ENCODE measurements around the gene DARS2. TPM values are rescaled to one million over a fixed set of nuclear protein-coding genes. Genes with fewer than 3 reads are reported as not detected.
"Not testable (repeated sequence)": the region's sequence is repeated elsewhere in the genome, so short reads cannot be mapped to it uniquely, and the experiment has no call there.

The DARS2 gene
- total and polyA plus RNA-seq, 4 experiments from 2014 or later: 3.6 to 13.5 (median 11.5) TPM

- intact Hi-C loops (cut with micrococcal nuclease); H3K27ac ChIP-seq (ENCODE audit: low read depth, low read length); H3K27me3 ChIP-seq (ENCODE audit: insufficient read depth, low read length); H3K4me1 ChIP-seq (ENCODE audit: insufficient read depth, low read length); POLR2A ChIA-PET (ENCODE audit: partially characterized antibody); H3K4me1 Mint-ChIP-seq; H3K4me3 ChIP-seq (ENCODE audit: low read length in 2 of 2); H3K9me3 ChIP-seq (ENCODE audit: control insufficient read depth in 1 of 2, low read length in 2 of 2); CTCF ChIA-PET (ENCODE audit: partially characterized antibody); H3K4me3 Mint-ChIP-seq; H3K27me3 Mint-ChIP-seq; H3K9me3 Mint-ChIP-seq; H3K36me3 ChIP-seq (ENCODE audit: insufficient read depth, low read length); DNase-seq: not testable (repeated sequence)
- H3K36me3 Mint-ChIP-seq: peaks cover 16 to 23% of the 10 kb centered on the region in 2 donors
- peak overlapping the region in 1 of 7 donors; percentile 25 for H3K27ac Mint-ChIP-seq
Measured at GRCh38 chr1:173799995-173800394, 24.5 kb upstream of the DARS2 start.

GRCh38 chr1:173802961-173803360 is 21.5 kb upstream of the DARS2 start:
- H3K27ac Mint-ChIP-seq: no peak overlapping the region
- no peaks in the 10 kb centered on the region for H3K9me3 Mint-ChIP-seq
- no peak overlapping the region for H3K4me3 Mint-ChIP-seq
- peaks cover 0 to 1% (median 0%) of the 10 kb centered on the region in 4 donors for H3K4me1 Mint-ChIP-seq
- H3K4me1 ChIP-seq (ENCODE audit: insufficient read depth, low read length): no peaks in the 10 kb centered on the region
- H3K27me3 Mint-ChIP-seq: no peaks in the 10 kb centered on the region
- ChIA-PET CTCF (ENCODE audit: partially characterized antibody) (no interaction called here), POLR2A (ENCODE audit: partially characterized antibody) (no interaction called here)
- peaks cover 23 to 36% of the 10 kb centered on the region in 2 donors for H3K36me3 Mint-ChIP-seq
- DNase-seq: no peak
- H3K27ac ChIP-seq (ENCODE audit: low read depth, low read length): no peak overlapping the region
- intact Hi-C loops (cut with micrococcal nuclease): no loop called here
- no peaks in the 10 kb centered on the region for H3K27me3 ChIP-seq (ENCODE audit: insufficient read depth, low read length)
- peaks cover 12% of the 10 kb centered on the region for H3K36me3 ChIP-seq (ENCODE audit: insufficient read depth, low read length)
- no peaks in the 10 kb centered on the region for H3K9me3 ChIP-seq (ENCODE audit: control insufficient read depth in 1 of 2, low read length in 2 of 2)
- H3K4me3 ChIP-seq (ENCODE audit: low read length in 2 of 2): no peak overlapping the region

GRCh38 chr1:173813654-173814053 is 10.8 kb upstream of the DARS2 start:
- POLR2A ChIA-PET (ENCODE audit: partially characterized antibody); H3K9me3 Mint-ChIP-seq: not testable (repeated sequence)

GRCh38 chr1:173818459-173818858 is 6.0 kb upstream of the DARS2 start:
- POLR2A ChIA-PET (ENCODE audit: partially characterized antibody): no interaction called here

More at GRCh38 chr1:173813654-173814053, 10.8 kb upstream of the DARS2 start:
- H3K36me3 Mint-ChIP-seq: peaks cover 18 to 28% of the 10 kb centered on the region in 2 donors
- H3K4me3 ChIP-seq (ENCODE audit: low read length in 2 of 2); H3K27ac ChIP-seq (ENCODE audit: low read depth, low read length); H3K4me3 Mint-ChIP-seq; H3K27ac Mint-ChIP-seq; H3K4me1 ChIP-seq (ENCODE audit: insufficient read depth, low read length); H3K27me3 Mint-ChIP-seq; DNase-seq; intact Hi-C loops (cut with micrococcal nuclease); H3K36me3 ChIP-seq (ENCODE audit: insufficient read depth, low read length); H3K9me3 ChIP-seq (ENCODE audit: control insufficient read depth in 1 of 2, low read length in 2 of 2); H3K27me3 ChIP-seq (ENCODE audit: insufficient read depth, low read length); CTCF ChIA-PET (ENCODE audit: partially characterized antibody): not testable (repeated sequence)
- peaks cover 15 to 24% (median 17%) of the 10 kb centered on the region in 4 donors for H3K4me1 Mint-ChIP-seq

GRCh38 chr1:173821680-173822079 is 2.8 kb upstream of the DARS2 start:
- Histone ChIP-seq H3K27me3 (ENCODE audit: insufficient read depth, low read length) (no peaks in the 10 kb centered on the region), H3K9me3 (ENCODE audit: control insufficient read depth in 1 of 2, low read length in 2 of 2) (no peaks in the 10 kb centered on the region), H3K4me3 (ENCODE audit: low read length in 2 of 2) (no peak overlapping the region), H3K36me3 (ENCODE audit: insufficient read depth, low read length) (no peaks in the 10 kb centered on the region), H3K27ac (ENCODE audit: low read depth, low read length) (no peak overlapping the region), H3K4me1 (ENCODE audit: insufficient read depth, low read length) (peaks cover 15% of the 10 kb centered on the region)
- H3K9me3 Mint-ChIP-seq: no peaks in the 10 kb centered on the region
- POLR2A ChIA-PET (ENCODE audit: partially characterized antibody): no interaction called here
- intact Hi-C loops (cut with micrococcal nuclease): loop anchor here (10.0 kb wide), 2 partner anchors 1173 to 1287 kb away; partner anchors contain the start of genes CACYBP and SUCO
- peaks cover 26 to 37% (median 33%) of the 10 kb centered on the region in 4 donors for H3K4me1 Mint-ChIP-seq
- no peak for DNase-seq
- H3K4me3 Mint-ChIP-seq: no peak overlapping the region
- H3K27me3 Mint-ChIP-seq: no peaks in the 10 kb centered on the region
- CTCF ChIA-PET (ENCODE audit: partially characterized antibody): no interaction called here
- H3K27ac Mint-ChIP-seq: no peak overlapping the region
- H3K36me3 Mint-ChIP-seq: peaks cover 8 to 11% of the 10 kb centered on the region in 2 donors

More at GRCh38 chr1:173818459-173818858, 6.0 kb upstream of the DARS2 start:
- H3K27ac ChIP-seq (ENCODE audit: low read depth, low read length): no peak overlapping the region
- intact Hi-C loops (cut with micrococcal nuclease): no loop called here
- H3K4me3 ChIP-seq (ENCODE audit: low read length in 2 of 2): no peak overlapping the region
- Mint-ChIP-seq H3K9me3 (no peaks in the 10 kb centered on the region), H3K27me3 (no peaks in the 10 kb centered on the region), H3K4me3 (no peak overlapping the region), H3K27ac (no peak overlapping the region), H3K4me1 (peaks cover 23 to 27% (median 25%) of the 10 kb centered on the region in 4 donors), H3K36me3 (peaks cover 3 to 12% of the 10 kb centered on the region in 2 donors)
- H3K4me1 ChIP-seq (ENCODE audit: insufficient read depth, low read length): peaks cover 11% of the 10 kb centered on the region
- no peaks in the 10 kb centered on the region for H3K36me3 ChIP-seq (ENCODE audit: insufficient read depth, low read length)
- no peaks in the 10 kb centered on the region for H3K9me3 ChIP-seq (ENCODE audit: control insufficient read depth in 1 of 2, low read length in 2 of 2)
- no peak for DNase-seq
- CTCF ChIA-PET (ENCODE audit: partially characterized antibody): interaction anchor here (1.4 kb wide), 1 partner anchor 388 kb away, joined by 3 read pairs; no protein-coding TSS in a partner anchor
- H3K27me3 ChIP-seq (ENCODE audit: insufficient read depth, low read length): no peaks in the 10 kb centered on the region

GRCh38 chr1:173823781-173824314 is 625 bp upstream of the DARS2 start:
- POLR2A ChIA-PET (ENCODE audit: partially characterized antibody): interaction anchor here (1.0 to 3.5 kb wide), 16 partner anchors 14 to 1982 kb away, joined by 3 to 81 read pairs (median 7); partner anchors contain the start of genes CACYBP, GAS5, KLHL20 and PRDX6
- H3K36me3 Mint-ChIP-seq: peaks cover under 1 to 10% of the 10 kb centered on the region in 2 donors
- no peaks in the 10 kb centered on the region for H3K36me3 ChIP-seq (ENCODE audit: insufficient read depth, low read length)
- peak overlapping the region; percentile 93 to 99 (median 97) for H3K4me3 Mint-ChIP-seq
- peak overlapping the region; percentile 93 to 95 for H3K4me3 ChIP-seq (ENCODE audit: low read length in 2 of 2)
- H3K27me3 ChIP-seq (ENCODE audit: insufficient read depth, low read length): no peaks in the 10 kb centered on the region
- peaks cover 18% of the 10 kb centered on the region for H3K4me1 ChIP-seq (ENCODE audit: insufficient read depth, low read length)
- H3K4me1 Mint-ChIP-seq: peaks cover 25 to 46% (median 33%) of the 10 kb centered on the region in 4 donors
- CTCF ChIA-PET (ENCODE audit: partially characterized antibody): interaction anchor here (0.7 to 7.2 kb wide), 8 partner anchors 45 to 1081 kb away, joined by 3 to 70 read pairs (median 4); partner anchors contain the start of gene ZBTB37
- H3K27ac Mint-ChIP-seq: peak overlapping the region; percentile 97 to 99 (median 97)
- no peaks in the 10 kb centered on the region for H3K9me3 ChIP-seq (ENCODE audit: control insufficient read depth in 1 of 2, low read length in 2 of 2)
- no peaks in the 10 kb centered on the region for H3K9me3 Mint-ChIP-seq
- no peaks in the 10 kb centered on the region for H3K27me3 Mint-ChIP-seq
- intact Hi-C loops (cut with micrococcal nuclease): loop anchor here (2.0 to 10.0 kb wide), 3 partner anchors 109 to 1289 kb away; partner anchors contain the start of genes CACYBP, KLHL20 and SUCO
- DNase-seq: no peak
- peak overlapping the region; percentile 79 for H3K27ac ChIP-seq (ENCODE audit: low read depth, low read length)

GRCh38 chr1:173827611-173828010 is 3.1 kb downstream of the DARS2 start:
- H3K4me1 ChIP-seq (ENCODE audit: insufficient read depth, low read length): peaks cover 16% of the 10 kb centered on the region
- H3K27me3 Mint-ChIP-seq: no peaks in the 10 kb centered on the region
- peaks cover 19 to 39% (median 24%) of the 10 kb centered on the region in 4 donors for H3K4me1 Mint-ChIP-seq
- CTCF ChIA-PET (ENCODE audit: partially characterized antibody): interaction anchor here (6.3 to 7.2 kb wide), 2 partner anchors 397 to 1084 kb away, joined by 67 to 70 read pairs; no protein-coding TSS in a partner anchor
- no peaks in the 10 kb centered on the region for H3K9me3 ChIP-seq (ENCODE audit: control insufficient read depth in 1 of 2, low read length in 2 of 2)
- intact Hi-C loops (cut with micrococcal nuclease): loop anchor here (10.0 kb wide), 2 partner anchors 1167 to 1293 kb away; partner anchors contain the start of genes CACYBP and SUCO
- POLR2A ChIA-PET (ENCODE audit: partially characterized antibody): interaction anchor here (1.5 kb wide), 1 partner anchor 351 kb away, joined by 7 read pairs; the partner anchor contains the start of gene PRDX6
- H3K4me3 ChIP-seq (ENCODE audit: low read length in 2 of 2): no peak overlapping the region
- no peaks in the 10 kb centered on the region for H3K9me3 Mint-ChIP-seq
- peaks cover 5% of the 10 kb centered on the region for H3K36me3 ChIP-seq (ENCODE audit: insufficient read depth, low read length)
- H3K27ac ChIP-seq (ENCODE audit: low read depth, low read length): no peak overlapping the region
- DNase-seq: no peak
- peak overlapping the region in 2 of 7 donors; percentile 4 to 33 for H3K27ac Mint-ChIP-seq
- H3K27me3 ChIP-seq (ENCODE audit: insufficient read depth, low read length): no peaks in the 10 kb centered on the region
- peaks cover 16 to 33% of the 10 kb centered on the region in 2 donors for H3K36me3 Mint-ChIP-seq
- no peak overlapping the region for H3K4me3 Mint-ChIP-seq
